BJ (cell line): ENCODE measurements around the gene HOXC10. TPM values are rescaled to one million over a fixed set of nuclear protein-coding genes. Genes with fewer than 3 reads are reported as not detected.

Experiments used
- CTCF ChIA-PET: fragments of 350-600 bp; formaldehyde crosslinking; extraction: SDS; loops from one replicate; lab custom pipeline; 2021; ENCODE audit warnings: antibody characterized with exemption, inconsistent platforms; lab: Yijun Ruan, JAX
- POLR2A ChIA-PET: fragments of 300-600 bp; sonication (Branson Sonifier 250); formaldehyde crosslinking; extraction: SDS; loops from one replicate; lab custom pipeline; 2021; ENCODE audit warnings: antibody characterized with exemption; lab: Charles Lee
- DNase-seq: peaks from one replicate; pipeline ENCODE4 v3.0.0-alpha.2; 2011; ENCODE audit warnings: low read depth
- H3K27me3 ChIP-seq: 2 replicates; pipeline ENCODE4 v1.6.0; 2011; ENCODE audit warnings: low read length; ENCODE audit not compliant: control insufficient read depth, insufficient read depth
- H3K36me3 ChIP-seq: 2 replicates; pipeline ENCODE4 v1.5.1; 2011; ENCODE audit warnings: low read length; ENCODE audit not compliant: control insufficient read depth, insufficient read depth
- H3K4me3 ChIP-seq: 2 replicates; pipeline ENCODE4 v1.5.1; 2011; ENCODE audit warnings: low read depth, mild to moderate bottlenecking, control low read depth, low read length
- polyA plus RNA-seq: library from polyadenylated mRNA; depleted of rRNA; stranded (reverse); fragments of >200 nt; gene quantifications from 2 replicates; pipeline ENCODE4 v1.2.3, GENCODE V29; 2011
- TF ChIP-seq, protein P1 (sequence below): IDR thresholded peaks from 2 replicates; pipeline ENCODE4 v1.5.1; 2011; ENCODE audit warnings: low read depth, mild to moderate bottlenecking, control low read depth, inconsistent platforms, low read length, moderate library complexity; ENCODE audit not compliant: insufficient read depth

The HOXC10 gene
- polyA plus RNA-seq, 1 experiment = 13.9 TPM

DNA sequence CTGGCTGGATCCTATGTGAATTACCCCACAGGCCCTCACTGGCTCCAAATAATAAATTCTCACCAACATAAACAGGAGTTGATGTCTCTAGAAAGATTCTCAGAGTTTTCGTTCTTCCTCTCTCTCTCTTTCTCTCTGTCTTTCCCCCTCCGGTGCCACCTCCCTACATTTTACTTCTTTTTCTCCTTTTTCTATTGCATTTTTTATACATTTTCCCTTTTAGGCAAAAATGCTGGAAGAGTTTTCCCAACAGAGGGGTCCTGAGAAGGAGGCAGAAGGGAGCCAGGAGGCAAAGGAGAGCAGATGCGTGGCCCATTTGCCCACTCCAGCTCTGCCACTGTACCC is 42.5 kb downstream of the HOXC10 start:
- no peak for DNase-seq
- peaks cover 3% of the 10 kb centered on the region; the same call in 1 of the 2 replicates for H3K27me3 ChIP-seq

DNA sequence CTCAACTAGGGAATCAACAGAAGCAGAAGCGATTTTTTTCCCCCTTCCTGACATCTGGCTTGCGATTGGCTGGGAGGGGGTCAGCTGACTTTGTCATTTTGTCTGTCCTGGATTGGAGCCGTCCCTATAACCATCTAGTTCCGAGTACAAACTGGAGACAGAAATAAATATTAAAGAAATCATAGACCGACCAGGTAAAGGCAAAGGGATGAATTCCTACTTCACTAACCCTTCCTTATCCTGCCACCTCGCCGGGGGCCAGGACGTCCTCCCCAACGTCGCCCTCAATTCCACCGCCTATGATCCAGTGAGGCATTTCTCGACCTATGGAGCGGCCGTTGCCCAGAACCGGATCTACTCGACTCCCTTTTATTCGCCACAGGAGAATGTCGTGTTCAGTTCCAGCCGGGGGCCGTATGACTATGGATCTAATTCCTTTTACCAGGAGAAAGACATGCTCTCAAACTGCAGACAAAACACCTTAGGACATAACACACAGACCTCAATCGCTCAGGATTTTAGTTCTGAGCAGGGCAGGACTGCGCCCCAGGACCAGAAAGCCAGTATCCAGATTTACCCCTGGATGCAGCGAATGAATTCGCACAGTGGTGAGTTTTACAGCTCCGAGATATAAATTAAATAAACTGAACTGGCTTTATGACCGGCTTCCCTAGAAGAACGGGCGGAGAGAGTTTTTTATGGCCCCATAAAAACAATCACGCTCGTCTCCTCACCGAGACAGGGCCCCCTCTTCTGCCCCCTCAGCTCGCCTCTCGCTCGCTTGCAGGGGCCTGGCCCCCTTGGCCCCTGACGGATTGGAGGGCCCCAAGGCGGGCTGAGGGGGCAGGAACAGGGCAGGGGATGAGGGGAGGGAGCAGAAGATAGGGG is 43.6 kb downstream of the HOXC10 start, which contains the start of gene HOXC6:
HOXC6 (plus strand) TSS at position 127 of the 888 bp plus-strand sequence; CDS start at position 209, 82 bp downstream.
- Histone ChIP-seq H3K36me3 (peaks cover 2% of the 10 kb centered on the region; the same call in 1 of the 2 replicates), H3K4me3 (no peak within 1 kb of the TSS), H3K27me3 (no peaks in the 10 kb centered on the region; the same call in 1 of the 2 replicates)
- ChIA-PET CTCF (interaction anchor here (0.7 to 10.1 kb wide), 6 partner anchors 20 to 282 kb away, joined by 3 to 88 read pairs (median 4); partner anchors contain the start of gene HOXC8), POLR2A (no interaction called here)
- TF ChIP-seq, protein P1, sequence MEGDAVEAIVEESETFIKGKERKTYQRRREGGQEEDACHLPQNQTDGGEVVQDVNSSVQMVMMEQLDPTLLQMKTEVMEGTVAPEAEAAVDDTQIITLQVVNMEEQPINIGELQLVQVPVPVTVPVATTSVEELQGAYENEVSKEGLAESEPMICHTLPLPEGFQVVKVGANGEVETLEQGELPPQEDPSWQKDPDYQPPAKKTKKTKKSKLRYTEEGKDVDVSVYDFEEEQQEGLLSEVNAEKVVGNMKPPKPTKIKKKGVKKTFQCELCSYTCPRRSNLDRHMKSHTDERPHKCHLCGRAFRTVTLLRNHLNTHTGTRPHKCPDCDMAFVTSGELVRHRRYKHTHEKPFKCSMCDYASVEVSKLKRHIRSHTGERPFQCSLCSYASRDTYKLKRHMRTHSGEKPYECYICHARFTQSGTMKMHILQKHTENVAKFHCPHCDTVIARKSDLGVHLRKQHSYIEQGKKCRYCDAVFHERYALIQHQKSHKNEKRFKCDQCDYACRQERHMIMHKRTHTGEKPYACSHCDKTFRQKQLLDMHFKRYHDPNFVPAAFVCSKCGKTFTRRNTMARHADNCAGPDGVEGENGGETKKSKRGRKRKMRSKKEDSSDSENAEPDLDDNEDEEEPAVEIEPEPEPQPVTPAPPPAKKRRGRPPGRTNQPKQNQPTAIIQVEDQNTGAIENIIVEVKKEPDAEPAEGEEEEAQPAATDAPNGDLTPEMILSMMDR = no peak
- DNase-seq = no peak

More for the DNA sequence above, 42.5 kb downstream of the HOXC10 start:
- TF ChIP-seq, protein P1 = no peak
- CTCF ChIA-PET = interaction anchor here (0.6 to 10.1 kb wide), 9 partner anchors 15 to 281 kb away, joined by 3 to 88 read pairs (median 4); no protein-coding TSS in a partner anchor
- POLR2A ChIA-PET = no interaction called here
- H3K36me3 ChIP-seq = peaks cover 2% of the 10 kb centered on the region; the same call in 1 of the 2 replicates
- H3K4me3 ChIP-seq = no peak overlapping the region

DNA sequence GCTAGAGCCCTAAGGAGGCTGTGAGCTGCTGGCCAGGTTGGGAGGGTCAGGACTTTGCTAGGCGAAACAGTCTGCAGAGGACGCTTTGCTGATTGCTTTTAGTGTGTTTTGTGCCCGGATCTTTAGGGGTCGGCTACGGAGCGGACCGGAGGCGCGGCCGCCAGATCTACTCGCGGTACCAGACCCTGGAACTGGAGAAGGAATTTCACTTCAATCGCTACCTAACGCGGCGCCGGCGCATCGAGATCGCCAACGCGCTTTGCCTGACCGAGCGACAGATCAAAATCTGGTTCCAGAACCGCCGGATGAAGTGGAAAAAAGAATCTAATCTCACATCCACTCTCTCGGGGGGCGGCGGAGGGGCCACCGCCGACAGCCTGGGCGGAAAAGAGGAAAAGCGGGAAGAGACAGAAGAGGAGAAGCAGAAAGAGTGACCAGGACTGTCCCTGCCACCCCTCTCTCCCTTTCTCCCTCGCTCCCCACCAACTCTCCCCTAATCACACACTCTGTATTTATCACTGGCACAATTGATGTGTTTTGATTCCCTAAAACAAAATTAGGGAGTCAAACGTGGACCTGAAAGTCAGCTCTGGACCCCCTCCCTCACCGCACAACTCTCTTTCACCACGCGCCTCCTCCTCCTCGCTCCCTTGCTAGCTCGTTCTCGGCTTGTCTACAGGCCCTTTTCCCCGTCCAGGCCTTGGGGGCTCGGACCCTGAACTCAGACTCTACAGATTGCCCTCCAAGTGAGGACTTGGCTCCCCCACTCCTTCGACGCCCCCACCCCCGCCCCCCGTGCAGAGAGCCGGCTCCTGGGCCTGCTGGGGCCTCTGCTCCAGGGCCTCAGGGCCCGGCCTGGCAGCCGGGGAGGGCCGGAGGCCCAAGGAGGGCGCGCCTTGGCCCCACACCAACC is 44.8 kb downstream of the HOXC10 start:
- Histone ChIP-seq H3K4me3 (no peak overlapping the region), H3K36me3 (peaks cover 2% of the 10 kb centered on the region; the same call in 1 of the 2 replicates), H3K27me3 (peaks cover 1% of the 10 kb centered on the region)
- ChIA-PET CTCF (interaction anchor here (5.1 to 10.1 kb wide), 3 partner anchors 171 to 178 kb away, joined by 35 to 88 read pairs (median 36); no protein-coding TSS in a partner anchor), POLR2A (no interaction called here)
- TF ChIP-seq, protein P1 = no peak
- DNase-seq = no peak

DNA sequence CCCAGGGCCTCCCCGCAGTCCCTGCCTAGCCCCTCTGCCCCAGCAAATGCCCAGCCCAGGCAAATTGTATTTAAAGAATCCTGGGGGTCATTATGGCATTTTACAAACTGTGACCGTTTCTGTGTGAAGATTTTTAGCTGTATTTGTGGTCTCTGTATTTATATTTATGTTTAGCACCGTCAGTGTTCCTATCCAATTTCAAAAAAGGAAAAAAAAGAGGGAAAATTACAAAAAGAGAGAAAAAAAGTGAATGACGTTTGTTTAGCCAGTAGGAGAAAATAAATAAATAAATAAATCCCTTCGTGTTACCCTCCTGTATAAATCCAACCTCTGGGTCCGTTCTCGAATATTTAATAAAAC is 45.5 kb downstream of the HOXC10 start:
- DNase-seq = no peak
- ChIA-PET POLR2A (no interaction called here), CTCF (interaction anchor here (2.8 to 10.1 kb wide), 4 partner anchors 11 to 176 kb away, joined by 13 to 88 read pairs (median 54); partner anchors contain the start of gene SMUG1)
- Histone ChIP-seq H3K4me3 (no peak overlapping the region), H3K27me3 (peaks cover 1% of the 10 kb centered on the region), H3K36me3 (peaks cover 2% of the 10 kb centered on the region; the same call in 1 of the 2 replicates)
- TF ChIP-seq, protein P1 = no peak
